Measurements from ENCODE around the gene ARFGEF3.

GRCh38 chr6:138349891-138350290 lies 188.2 kb downstream of the ARFGEF3 start:
- TF ChIP-seq POLR2A (IDR thresholded peaks at IDR 0.05; ENCODE audit: low read depth) (no peak), POLR2AphosphoS5 (IDR thresholded peaks at IDR 0.05) (no peak), EP300 (IDR thresholded peaks at IDR 0.05) (no peak)
